ENCODE measurements around the gene COL10A1. TPM values are rescaled to one million over a fixed set of nuclear protein-coding genes. Genes with fewer than 3 reads are reported as not detected.
A peak's percentile ranks its signal among the peaks of the same experiment; 100 is the strongest.

The COL10A1 gene
- total RNA-seq, 1 experiment from 2014 or later, result not detected

DNA sequence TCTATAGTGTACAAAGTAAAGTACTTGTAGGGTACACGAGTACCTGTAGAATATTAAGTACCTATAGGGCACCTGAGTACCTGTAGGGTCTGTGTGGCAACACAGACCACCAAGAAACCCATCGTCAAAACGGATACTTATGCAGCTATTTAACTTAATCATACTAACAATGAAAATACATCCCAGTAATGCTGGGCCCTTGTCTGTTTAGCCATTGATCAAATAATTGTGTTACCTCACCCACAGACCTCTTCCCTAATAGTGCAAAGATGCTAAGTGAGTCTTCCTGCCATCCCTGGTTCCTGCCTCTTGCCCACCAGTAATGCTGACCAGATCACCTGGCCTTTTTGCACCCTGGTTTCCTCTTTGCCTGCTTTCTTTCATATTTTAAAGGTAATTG lies 7.5 kb upstream of the COL10A1 start:
- Histone ChIP-seq H3K4me2 (ENCODE audit: insufficient read depth, insufficient read length, low read length) (no peak overlapping the region), H4K91ac (ENCODE audit: insufficient read length, low read depth, low read length) (no peak overlapping the region)

More for the DNA sequence above, 7.5 kb upstream of the COL10A1 start:
- H4K20me1 ChIP-seq (ENCODE audit: control insufficient read depth, insufficient read depth, insufficient read length), result no peaks in the 10 kb centered on the region
- no peaks in the 10 kb centered on the region for H3K27me3 Mint-ChIP-seq (ENCODE audit: low read depth)
- no peak overlapping the region for H3K4ac ChIP-seq (ENCODE audit: low read depth, low read length)
- H2BK120ac ChIP-seq (ENCODE audit: low read depth, low read length, poor library complexity, severe bottlenecking), result no peak overlapping the region
- peaks cover 13% of the 10 kb centered on the region in 2 experiments for H3K4me1 Mint-ChIP-seq
- H2BK12ac ChIP-seq (ENCODE audit: insufficient read length, low read depth, low read length), result no peak overlapping the region
- no peaks in the 10 kb centered on the region for H3K79me1 ChIP-seq (ENCODE audit: insufficient read depth, low read depth, low read length, poor library complexity, severe bottlenecking)
- no peak overlapping the region for H3K14ac ChIP-seq (ENCODE audit: insufficient read depth, low read length)
- H4K8ac ChIP-seq (replicated peaks; ENCODE audit: insufficient read length, low read depth, low read length), result no peak overlapping the region
- H3K4me1 ChIP-seq (ENCODE audit: insufficient read depth, low read length), result peaks cover 2% of the 10 kb centered on the region; the same call in 1 of the 2 replicates
- H3K27ac ChIP-seq (ENCODE audit: insufficient read length, low read depth, low read length), result no peak overlapping the region
- H3K9me3 Mint-ChIP-seq, result no peaks in the 10 kb centered on the region
- H2BK15ac ChIP-seq (ENCODE audit: low read depth, low read length), result no peak overlapping the region
- H2AFZ ChIP-seq (ENCODE audit: low read length), result no peak overlapping the region
- H3K27ac Mint-ChIP-seq, result 0 out of 7 replicates have a peak overlapping the region, but pooled peaks of 1 of the 3 experiments have one; percentile 6
- TF ChIP-seq, protein P1, sequence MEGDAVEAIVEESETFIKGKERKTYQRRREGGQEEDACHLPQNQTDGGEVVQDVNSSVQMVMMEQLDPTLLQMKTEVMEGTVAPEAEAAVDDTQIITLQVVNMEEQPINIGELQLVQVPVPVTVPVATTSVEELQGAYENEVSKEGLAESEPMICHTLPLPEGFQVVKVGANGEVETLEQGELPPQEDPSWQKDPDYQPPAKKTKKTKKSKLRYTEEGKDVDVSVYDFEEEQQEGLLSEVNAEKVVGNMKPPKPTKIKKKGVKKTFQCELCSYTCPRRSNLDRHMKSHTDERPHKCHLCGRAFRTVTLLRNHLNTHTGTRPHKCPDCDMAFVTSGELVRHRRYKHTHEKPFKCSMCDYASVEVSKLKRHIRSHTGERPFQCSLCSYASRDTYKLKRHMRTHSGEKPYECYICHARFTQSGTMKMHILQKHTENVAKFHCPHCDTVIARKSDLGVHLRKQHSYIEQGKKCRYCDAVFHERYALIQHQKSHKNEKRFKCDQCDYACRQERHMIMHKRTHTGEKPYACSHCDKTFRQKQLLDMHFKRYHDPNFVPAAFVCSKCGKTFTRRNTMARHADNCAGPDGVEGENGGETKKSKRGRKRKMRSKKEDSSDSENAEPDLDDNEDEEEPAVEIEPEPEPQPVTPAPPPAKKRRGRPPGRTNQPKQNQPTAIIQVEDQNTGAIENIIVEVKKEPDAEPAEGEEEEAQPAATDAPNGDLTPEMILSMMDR (conservative IDR thresholded peaks at IDR 0.05), result no peak
- no peak overlapping the region for H3K23ac ChIP-seq (ENCODE audit: insufficient read length, low read depth, low read length)
- no peak overlapping the region for H3K18ac ChIP-seq (ENCODE audit: insufficient read length, low read depth, low read length)
- DNase-seq, result no peak
- H3K9ac ChIP-seq (ENCODE audit: extremely low read depth, insufficient read length, low read length), result no peak overlapping the region
- no CpG with 5 or more reads among the region's 3 CpGs for WGBS (ENCODE audit: extremely low coverage, insufficient read length, low lambda C conversion rate)
- no peaks in the 10 kb centered on the region for H3K9me3 ChIP-seq (ENCODE audit: control insufficient read depth, low read depth, low read length)
- H3T11ph ChIP-seq (ENCODE audit: low read length), result no peak overlapping the region
- no peak overlapping the region for H3K56ac ChIP-seq (ENCODE audit: insufficient read length, low read depth, low read length)
- H2BK20ac ChIP-seq (ENCODE audit: low read depth, low read length, poor library complexity, severe bottlenecking), result no peak overlapping the region
- no peak overlapping the region for H2BK5ac ChIP-seq (ENCODE audit: insufficient read length, low read length)
- H3K23me2 ChIP-seq (ENCODE audit: insufficient read length, low read depth, low read length, poor library complexity, severe bottlenecking), result no peaks in the 10 kb centered on the region
- H3K4me3 Mint-ChIP-seq, result no peak overlapping the region
- peaks cover 0 to 7% (median 0%) of the 10 kb centered on the region in 3 experiments; a peak in 2 of 7 replicates for H3K36me3 Mint-ChIP-seq (ENCODE audit: insufficient read depth in 1 of 3, low read depth in 3 of 3)
- no peaks in the 10 kb centered on the region for H3K79me2 ChIP-seq (ENCODE audit: insufficient read depth, low read length)
- H3K27me3 ChIP-seq (ENCODE audit: insufficient read depth, low read length), result no peaks in the 10 kb centered on the region
- H4K5ac ChIP-seq (ENCODE audit: insufficient read length, low read depth, low read length), result no peak overlapping the region
- no peak overlapping the region for H2AK5ac ChIP-seq (ENCODE audit: insufficient read length, low read length)
